NCI-H128 (cell line): ENCODE data around the gene PARD6G.

Experiments
- DNase-seq: peaks from one replicate; lab custom pipeline; 2025; ENCODE audit not compliant: unreplicated experiment; lab: John Stamatoyannopoulos, UW

PARD6G gene

GRCh38 chr18:80213182-80213581, 34.1 kb downstream of the PARD6G start:
- DNase-seq: no peak

GRCh38 chr18:80210312-80211083, 36.8 kb downstream of the PARD6G start:
- no peak for DNase-seq

GRCh38 chr18:80208620-80209019, 38.7 kb downstream of the PARD6G start:
- no peak for DNase-seq

GRCh38 chr18:80205294-80205693, 42.0 kb downstream of the PARD6G start:
- no peak for DNase-seq

GRCh38 chr18:80204142-80204541, 43.2 kb downstream of the PARD6G start:
- no peak for DNase-seq

- DNase-seq: no peak
Measured at GRCh38 chr18:80203249-80203648, 44.1 kb downstream of the PARD6G start.

- no peak for DNase-seq
Measured at GRCh38 chr18:80202264-80202998, 44.9 kb downstream of the PARD6G start.

GRCh38 chr18:80201739-80202138, 45.6 kb downstream of the PARD6G start:
- DNase-seq: no peak

- peak; percentile 31 for DNase-seq
Measured at GRCh38 chr18:80200932-80201672, 46.2 kb downstream of the PARD6G start.

- DNase-seq: no peak
Measured at GRCh38 chr18:80200171-80200931, 47.0 kb downstream of the PARD6G start.

GRCh38 chr18:80198994-80199748, 48.1 kb downstream of the PARD6G start:
- DNase-seq: no peak

GRCh38 chr18:80198391-80198790, 48.9 kb downstream of the PARD6G start:
- no peak for DNase-seq

GRCh38 chr18:80197528-80197927, 49.8 kb downstream of the PARD6G start:
- no peak for DNase-seq

GRCh38 chr18:80196528-80197320, 50.6 kb downstream of the PARD6G start:
- DNase-seq: no peak

- no peak for DNase-seq
Measured at GRCh38 chr18:80194874-80195570, 52.3 kb downstream of the PARD6G start.

GRCh38 chr18:80193701-80194100, 53.6 kb downstream of the PARD6G start:
- DNase-seq: no peak

- no peak for DNase-seq
Measured at GRCh38 chr18:80192653-80193385, 54.5 kb downstream of the PARD6G start.
